B cell (primary cell): Measurements from ENCODE around the gene CDC40. TPM values are rescaled to one million over a fixed set of nuclear protein-coding genes. Genes with fewer than 3 reads are reported as not detected.

Source experiments
- ATAC-seq: fragments of 200-7000 bp; cut with Tn5 transposase; one replicate; pipeline ENCODE4 v1.10.0; 2021; ENCODE audit warnings: low read depth, mild to moderate bottlenecking, moderate number of reproducible peaks, moderate library complexity
- CTCF ChIA-PET: fragments of 350-600 bp; sonication (Branson Sonifier 250); formaldehyde crosslinking; loops from one replicate; lab custom pipeline; 2021; ENCODE audit warnings: antibody characterized with exemption, inconsistent platforms; lab: Charles Lee
- POLR2A ChIA-PET: fragments of 350-600 bp; sonication (Branson Sonifier 250); formaldehyde crosslinking; loops from one replicate; lab custom pipeline; 2021; ENCODE audit warnings: antibody characterized with exemption; lab: Charles Lee
- DNase-seq: peaks from one replicate; pipeline ENCODE4 v3.0.0; 2013
- H2AFZ ChIP-seq: 2 replicates; pipeline ENCODE4 v1.6.1; 2012; ENCODE audit warnings: mild to moderate bottlenecking, low read depth, low read length; ENCODE audit not compliant: insufficient read depth, poor library complexity, severe bottlenecking
- H3K27ac ChIP-seq, 2 donors: 1 replicate in 1 of 2; 2 replicates in 1 of 2; pipeline ENCODE4 v1.5.1; 2012 to 2013; ENCODE audit warnings: low read length in 2 of 2, mild to moderate bottlenecking in 2 of 2, moderate library complexity in 1 of 2
- H3K27me3 ChIP-seq, 4 experiments: fragments of 200-600 bp in 1 of 4; sonication (generic) in 1 of 4; replicated peaks in 1 of 4; 1 replicate in 2 of 4; 2 replicates in 2 of 4; pipeline versions ENCODE4 v1.6.1 to v1.7.0; 2013 to 2016; ENCODE audit warnings: low read length in 3 of 4, mild to moderate bottlenecking in 2 of 4, mixed read lengths in 1 of 4, moderate library complexity in 1 of 4; ENCODE audit not compliant: insufficient read depth in 4 of 4, control insufficient read depth in 3 of 4; ENCODE audit errors: control extremely low read depth in 1 of 4
- H3K36me3 ChIP-seq, 2 experiments: replicated peaks in 1 of 2; 1 replicate in 1 of 2; 2 replicates in 1 of 2; pipeline versions ENCODE4 v1.6.1 to v1.7.1; 2013; ENCODE audit warnings: low read length in 1 of 2; ENCODE audit not compliant: insufficient read depth in 2 of 2, control insufficient read depth in 1 of 2; ENCODE audit errors: control extremely low read depth in 1 of 2, extremely low read depth in 1 of 2
- H3K4me1 ChIP-seq, 2 donors: fragments of 200-600 bp in 1 of 2; sonication (generic) in 1 of 2; 1 replicate in 1 of 2; 2 replicates in 1 of 2; pipeline versions ENCODE4 v1.5.1 to v1.6.1; 2013 to 2017; ENCODE audit warnings: low read length in 2 of 2; ENCODE audit not compliant: control insufficient read depth in 2 of 2, insufficient read depth in 2 of 2
- H3K4me2 ChIP-seq: replicated peaks from 2 replicates; pipeline ENCODE3; 2012; ENCODE audit warnings: mild to moderate bottlenecking, low read depth, low read length; ENCODE audit not compliant: poor library complexity, severe bottlenecking
- H3K4me3 ChIP-seq, 5 experiments: fragments of 200-600 bp in 1 of 5; sonication (generic) in 1 of 5; 1 replicate in 3 of 5; 2 replicates in 2 of 5; pipeline versions ENCODE4 v1.5.1 to v1.7.0; 2011 to 2016; ENCODE audit warnings: low read length in 4 of 5, mild to moderate bottlenecking in 4 of 5, low read depth in 2 of 5, control low read depth in 1 of 5, moderate library complexity in 1 of 5; ENCODE audit not compliant: insufficient read depth in 1 of 5; ENCODE audit errors: control extremely low read depth in 1 of 5, extremely low read depth in 1 of 5
- H3K79me2 ChIP-seq: fragments of 200-600 bp; sonication (generic); one replicate; pipeline ENCODE4 v1.6.0; 2016; ENCODE audit warnings: low read length; ENCODE audit not compliant: control insufficient read depth, insufficient read depth
- H3K9ac ChIP-seq: fragments of 200-600 bp; sonication (generic); 2 replicates; pipeline ENCODE4 v1.6.1; 2017; ENCODE audit warnings: mild to moderate bottlenecking, low read length, moderate library complexity
- H3K9me3 ChIP-seq, 3 donors: one replicate each; pipeline versions ENCODE4 v1.6.1 to v1.7.1; 2013; ENCODE audit warnings: low read length in 2 of 3; ENCODE audit not compliant: control insufficient read depth in 2 of 3, insufficient read depth in 1 of 3; ENCODE audit errors: control extremely low read depth in 1 of 3
- H4K20me1 ChIP-seq: 2 replicates; pipeline ENCODE4 v1.6.0; 2012; ENCODE audit warnings: mild to moderate bottlenecking, low read length; ENCODE audit not compliant: insufficient read depth, control insufficient read depth, poor library complexity, severe bottlenecking
- H3K27ac Mint-ChIP-seq: one replicate; pipeline ENCODE4 v1.8.0; 2021; ENCODE audit warnings: mixed read lengths
- H3K27me3 Mint-ChIP-seq: one replicate; pipeline ENCODE4 v1.8.0; 2021; ENCODE audit warnings: mixed read lengths
- H3K4me1 Mint-ChIP-seq: one replicate; pipeline ENCODE4 v1.8.0; 2021; ENCODE audit warnings: mixed read lengths
- H3K4me3 Mint-ChIP-seq: one replicate; pipeline ENCODE4 v1.8.0; 2021; ENCODE audit warnings: mixed read lengths
- H3K9me3 Mint-ChIP-seq: one replicate; pipeline ENCODE4 v1.8.0; 2022; ENCODE audit warnings: mixed read lengths; ENCODE audit not compliant: insufficient read depth
- EZH2 ChIP-seq: IDR thresholded peaks from 2 replicates; pipeline ENCODE4 v1.6.1; 2012; ENCODE audit warnings: borderline replicate concordance, low read depth, mild to moderate bottlenecking, moderate library complexity, low read length; ENCODE audit not compliant: insufficient read depth, poor library complexity, severe bottlenecking
- WGBS: methylation state at CpG from one replicate; pipeline ENCODE4 v1.1.5; 2013; ENCODE audit warnings: missing lambda C conversion rate; ENCODE audit not compliant: insufficient coverage; 5-methylcytosine and 5-hydroxymethylcytosine counted together
- intact Hi-C: fragments of 100-400 bp; cut with micrococcal nuclease; formaldehyde crosslinking; loops from one replicate; pipeline ENCODE4 v1.10.0; 2022
- polyA plus RNA-seq: library from polyadenylated mRNA; depleted of rRNA; stranded (reverse); fragments of >200 nt; gene quantifications from 2 replicates; pipeline ENCODE4 v1.2.3, GENCODE V29; 2012
- total RNA-seq, 2 donors: library from RNA; stranded (reverse); fragments of 120-200 nt in 1 of 2; gene quantifications; 1 replicate in 1 of 2; 2 replicates in 1 of 2; pipeline versions ENCODE4 v1.2.3 to v1.2.4, GENCODE V29; 2013 to 2022
- TF ChIP-seq, protein P1 (sequence below): fragments of 200-600 bp; IDR thresholded peaks from one replicate; pipeline ENCODE4 v1.8.0; 2022; ENCODE audit warnings: antibody characterized with exemption, mild to moderate bottlenecking

The CDC40 gene
- total and polyA plus RNA-seq, 2 donors (not counting 1 experiment from before 2014, with no cell fraction given): 12.7 to 52.4 TPM

DNA sequence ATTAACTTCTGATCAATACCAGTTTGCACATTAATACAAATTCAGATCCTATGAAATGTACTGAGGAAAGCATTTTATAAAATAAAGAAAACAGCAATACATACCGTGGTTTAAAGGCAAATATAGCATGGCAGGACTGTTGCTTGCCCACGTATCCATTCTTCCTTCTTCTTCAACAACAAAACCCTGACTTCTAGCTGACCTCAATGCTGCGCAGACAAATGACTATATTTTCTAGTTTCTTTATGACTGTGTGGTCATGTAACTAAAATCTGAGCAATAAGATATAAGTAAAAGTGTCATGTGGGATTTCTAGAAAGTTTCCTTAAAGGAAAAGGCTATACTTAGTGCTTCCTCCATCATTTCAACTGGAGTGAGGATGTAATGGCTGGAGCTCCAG is 85.0 kb downstream of the CDC40 start:
- ATAC-seq: no peak
- Mint-ChIP-seq H3K9me3 (peaks cover 7% of the 10 kb centered on the region), H3K27ac (no peak overlapping the region), H3K4me1 (no peaks in the 10 kb centered on the region), H3K4me3 (no peak overlapping the region), H3K27me3 (peaks cover 3% of the 10 kb centered on the region)
- no peak overlapping the region for H3K9ac ChIP-seq
- TF ChIP-seq, protein P1, sequence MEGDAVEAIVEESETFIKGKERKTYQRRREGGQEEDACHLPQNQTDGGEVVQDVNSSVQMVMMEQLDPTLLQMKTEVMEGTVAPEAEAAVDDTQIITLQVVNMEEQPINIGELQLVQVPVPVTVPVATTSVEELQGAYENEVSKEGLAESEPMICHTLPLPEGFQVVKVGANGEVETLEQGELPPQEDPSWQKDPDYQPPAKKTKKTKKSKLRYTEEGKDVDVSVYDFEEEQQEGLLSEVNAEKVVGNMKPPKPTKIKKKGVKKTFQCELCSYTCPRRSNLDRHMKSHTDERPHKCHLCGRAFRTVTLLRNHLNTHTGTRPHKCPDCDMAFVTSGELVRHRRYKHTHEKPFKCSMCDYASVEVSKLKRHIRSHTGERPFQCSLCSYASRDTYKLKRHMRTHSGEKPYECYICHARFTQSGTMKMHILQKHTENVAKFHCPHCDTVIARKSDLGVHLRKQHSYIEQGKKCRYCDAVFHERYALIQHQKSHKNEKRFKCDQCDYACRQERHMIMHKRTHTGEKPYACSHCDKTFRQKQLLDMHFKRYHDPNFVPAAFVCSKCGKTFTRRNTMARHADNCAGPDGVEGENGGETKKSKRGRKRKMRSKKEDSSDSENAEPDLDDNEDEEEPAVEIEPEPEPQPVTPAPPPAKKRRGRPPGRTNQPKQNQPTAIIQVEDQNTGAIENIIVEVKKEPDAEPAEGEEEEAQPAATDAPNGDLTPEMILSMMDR: no peak
- no peak for TF ChIP-seq EZH2
- CTCF ChIA-PET: no interaction called here
- no peaks in the 10 kb centered on the region for H3K4me1 ChIP-seq
- intact Hi-C loops: no loop called here
- H4K20me1 ChIP-seq: no peaks in the 10 kb centered on the region
- no peaks in the 10 kb centered on the region for H3K79me2 ChIP-seq
- no peak overlapping the region for H2AFZ ChIP-seq
- no peak for DNase-seq
- H3K27me3 ChIP-seq: no peaks in the 10 kb centered on the region
- H3K36me3 ChIP-seq: no peaks in the 10 kb centered on the region
- no peaks in the 10 kb centered on the region for H3K9me3 ChIP-seq
- no CpG with 5 or more reads among the region's 3 CpGs for WGBS
- H3K4me2 ChIP-seq: no peak overlapping the region
- POLR2A ChIA-PET: no interaction called here
- H3K27ac ChIP-seq: no peak overlapping the region
- no peak overlapping the region for H3K4me3 ChIP-seq

DNA sequence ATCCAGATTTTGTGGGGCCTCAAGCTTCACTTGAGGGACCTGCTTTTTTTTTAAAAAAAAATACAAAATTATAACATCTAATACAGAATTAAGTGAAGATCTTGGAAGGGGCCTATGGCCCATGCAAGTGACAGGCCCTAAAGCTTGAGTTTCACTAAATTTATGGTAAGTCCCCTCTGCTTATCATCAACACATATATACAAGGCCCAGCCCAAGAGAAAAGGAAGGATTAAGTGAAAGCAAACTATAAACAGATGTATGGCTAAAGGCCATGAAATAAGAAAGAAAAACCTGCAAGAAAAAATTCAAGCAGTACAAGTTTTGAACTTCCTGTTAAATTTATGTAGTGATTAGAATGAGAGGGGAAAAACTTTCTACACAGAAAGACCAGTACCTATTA is 86.8 kb downstream of the CDC40 start:
- Mint-ChIP-seq H3K4me1 (no peaks in the 10 kb centered on the region), H3K9me3 (peaks cover 4% of the 10 kb centered on the region), H3K4me3 (no peak overlapping the region), H3K27me3 (peaks cover 1% of the 10 kb centered on the region), H3K27ac (no peak overlapping the region)
- no peak overlapping the region for H3K4me3 ChIP-seq
- no peaks in the 10 kb centered on the region for H4K20me1 ChIP-seq
- ChIA-PET POLR2A (no interaction called here), CTCF (interaction anchor here (0.7 kb wide), 1 partner anchor 23 kb away, joined by 3 read pairs; no protein-coding TSS in a partner anchor)
- H3K4me2 ChIP-seq: no peak overlapping the region
- no peaks in the 10 kb centered on the region for H3K9me3 ChIP-seq
- H2AFZ ChIP-seq: no peak overlapping the region
- no peak overlapping the region for H3K27ac ChIP-seq
- no peaks in the 10 kb centered on the region for H3K4me1 ChIP-seq
- no peaks in the 10 kb centered on the region for H3K27me3 ChIP-seq
- DNase-seq (no peak), ATAC-seq (no peak)
- H3K79me2 ChIP-seq: no peaks in the 10 kb centered on the region
- TF ChIP-seq, protein P1: no peak
- no peak for TF ChIP-seq EZH2
- H3K36me3 ChIP-seq: no peaks in the 10 kb centered on the region
- intact Hi-C loops: no loop called here
- H3K9ac ChIP-seq: no peak overlapping the region
